Measurements from ENCODE around the gene FBXO3. TPM values are rescaled to one million over a fixed set of nuclear protein-coding genes. Genes with fewer than 3 reads are reported as not detected.

The FBXO3 gene
- total RNA-seq, 1 experiment from 2014 or later = 42.0 TPM

DNA sequence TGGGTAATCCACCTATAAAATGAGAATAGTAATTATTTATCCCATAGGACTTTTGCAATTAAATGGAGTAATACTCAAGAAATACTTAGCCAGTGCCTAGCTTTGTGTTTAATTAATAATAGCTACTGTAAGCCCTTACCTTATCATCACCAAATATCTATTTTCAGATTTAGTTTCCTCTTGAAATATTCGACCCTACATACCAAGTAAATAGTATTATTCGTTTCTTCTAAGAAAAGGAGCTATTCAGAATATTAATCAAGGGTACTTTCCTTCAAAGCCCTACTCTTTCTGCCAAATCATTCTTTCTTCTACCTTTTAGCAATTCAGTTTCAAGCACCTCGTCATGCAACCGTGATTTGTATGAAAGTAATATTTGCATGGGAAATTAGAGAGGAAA, 6.7 kb downstream of the FBXO3 start:
- peaks cover 34% of the 10 kb centered on the region for H3K36me3 ChIP-seq (ENCODE audit: insufficient read depth, low read length)
- no peak for DNase-seq
- H3K9me3 ChIP-seq (ENCODE audit: low read length) = no peaks in the 10 kb centered on the region
- no peak overlapping the region for H3K27ac ChIP-seq (ENCODE audit: low read length)
- peaks cover 19% of the 10 kb centered on the region for H4K20me1 ChIP-seq (ENCODE audit: insufficient read depth, low read depth, low read length)
- no peak overlapping the region for H3K4me3 ChIP-seq (ENCODE audit: low read length)
- H2AFZ ChIP-seq (ENCODE audit: low read length) = no peak overlapping the region
- no peak overlapping the region for H3K9ac ChIP-seq (ENCODE audit: low read length)
- H3K27me3 ChIP-seq (ENCODE audit: low read length) = no peaks in the 10 kb centered on the region
- H3K9me2 ChIP-seq (replicated peaks; ENCODE audit: insufficient read depth, low read length) = no peaks in the 10 kb centered on the region
- H3K4me1 ChIP-seq (ENCODE audit: low read length) = peaks cover 15% of the 10 kb centered on the region
- H3K79me2 ChIP-seq (ENCODE audit: low read length) = no peaks in the 10 kb centered on the region
- peak overlapping the region; percentile 35 for H3K4me2 ChIP-seq (ENCODE audit: low read depth, low read length, poor library complexity, severe bottlenecking)

DNA sequence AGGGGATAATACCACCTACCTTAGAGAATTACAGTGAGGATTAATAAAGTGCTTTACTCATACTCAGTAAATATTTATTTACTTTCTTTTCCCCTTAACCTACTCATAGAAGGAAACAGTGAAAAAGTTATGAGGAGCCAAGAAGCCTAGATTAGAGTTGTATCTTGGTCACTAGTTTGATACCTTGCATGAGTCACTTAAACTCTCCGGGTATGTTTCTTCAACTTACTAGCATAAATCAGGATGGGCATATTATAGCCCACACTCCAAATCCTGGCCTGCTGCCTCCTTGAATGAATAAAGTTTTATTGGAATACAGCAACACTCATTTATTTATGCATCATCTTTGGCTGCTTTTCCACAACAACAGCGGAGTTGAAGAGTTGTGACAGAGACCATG, 8.2 kb downstream of the FBXO3 start:
- Histone ChIP-seq H4K20me1 (ENCODE audit: insufficient read depth, low read depth, low read length) (peaks cover 4% of the 10 kb centered on the region; the same call in 1 of the 2 replicates), H3K36me3 (ENCODE audit: insufficient read depth, low read length) (peaks cover 34% of the 10 kb centered on the region), H2AFZ (ENCODE audit: low read length) (no peak overlapping the region), H3K79me2 (ENCODE audit: low read length) (no peaks in the 10 kb centered on the region), H3K27me3 (ENCODE audit: low read length) (no peaks in the 10 kb centered on the region), H3K27ac (ENCODE audit: low read length) (no peak overlapping the region), H3K9me3 (ENCODE audit: low read length) (no peaks in the 10 kb centered on the region), H3K9ac (ENCODE audit: low read length) (no peak overlapping the region), H3K4me1 (ENCODE audit: low read length) (peaks cover 15% of the 10 kb centered on the region), H3K9me2 (replicated peaks; ENCODE audit: insufficient read depth, low read length) (no peaks in the 10 kb centered on the region), H3K4me2 (ENCODE audit: low read depth, low read length, poor library complexity, severe bottlenecking) (no peak overlapping the region), H3K4me3 (ENCODE audit: low read length) (no peak overlapping the region)
- DNase-seq = no peak

DNA sequence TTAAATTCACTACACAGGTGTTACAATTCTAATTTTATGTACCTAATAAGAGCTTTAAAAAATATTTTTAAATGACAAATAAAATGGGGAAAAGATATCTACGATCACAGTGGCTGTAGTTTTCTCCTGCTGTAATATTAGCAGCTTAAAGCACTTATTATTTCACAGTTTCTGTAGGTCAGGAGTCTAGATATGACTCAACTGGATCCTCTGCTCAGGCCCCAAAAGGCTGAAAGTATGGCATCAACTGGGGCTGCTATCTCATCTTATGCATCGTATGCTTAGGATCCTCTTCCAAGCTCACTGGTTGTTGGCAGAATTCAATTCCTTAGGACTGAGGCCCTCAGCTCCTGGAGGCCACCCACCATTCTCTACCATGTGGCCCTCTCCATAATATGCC, 12.8 kb downstream of the FBXO3 start:
- Histone ChIP-seq H3K36me3 (ENCODE audit: insufficient read depth, low read length) (peaks cover 20% of the 10 kb centered on the region; the same call in 1 of the 2 replicates), H2AFZ (ENCODE audit: low read length) (no peak overlapping the region), H3K27me3 (ENCODE audit: low read length) (no peaks in the 10 kb centered on the region), H4K20me1 (ENCODE audit: insufficient read depth, low read depth, low read length) (no peaks in the 10 kb centered on the region), H3K4me1 (ENCODE audit: low read length) (peaks cover 7% of the 10 kb centered on the region), H3K4me3 (ENCODE audit: low read length) (no peak overlapping the region), H3K9me3 (ENCODE audit: low read length) (no peaks in the 10 kb centered on the region), H3K4me2 (ENCODE audit: low read depth, low read length, poor library complexity, severe bottlenecking) (no peak overlapping the region), H3K9ac (ENCODE audit: low read length) (no peak overlapping the region), H3K9me2 (replicated peaks; ENCODE audit: insufficient read depth, low read length) (no peaks in the 10 kb centered on the region), H3K79me2 (ENCODE audit: low read length) (no peaks in the 10 kb centered on the region), H3K27ac (ENCODE audit: low read length) (no peak overlapping the region)
- no peak for DNase-seq

DNA sequence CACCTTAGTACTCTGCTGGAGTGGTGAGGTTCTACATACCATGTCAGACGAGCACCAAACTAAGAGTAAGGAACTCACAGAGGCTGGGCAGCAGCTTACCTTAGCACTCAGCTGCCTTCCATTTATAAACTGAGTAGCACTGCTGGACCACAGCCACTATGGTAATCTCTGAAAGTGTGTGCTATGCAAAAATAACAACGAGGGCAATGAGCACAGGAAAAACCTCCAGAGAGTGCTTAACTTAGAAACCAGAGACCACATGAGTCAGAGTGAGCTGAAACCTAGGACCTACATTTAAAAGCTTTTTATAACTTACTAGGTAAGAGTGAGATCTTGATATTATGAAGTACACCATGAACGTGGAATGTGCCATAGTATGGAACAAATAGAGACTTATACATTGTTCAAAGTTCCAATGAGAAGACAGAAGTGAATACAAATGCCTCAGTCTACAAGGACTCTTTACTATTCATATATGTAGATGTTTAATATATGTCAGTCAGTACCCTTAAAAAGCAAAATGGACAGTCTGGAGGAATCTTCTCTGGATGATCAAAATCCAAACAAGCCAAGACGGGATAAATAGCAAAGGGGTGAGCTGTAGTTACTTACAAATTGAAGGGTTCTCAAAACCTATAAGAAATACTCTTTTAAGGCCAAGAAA, 20.9 kb downstream of the FBXO3 start:
- no peaks in the 10 kb centered on the region; the same call in 1 of the 2 replicates for H4K20me1 ChIP-seq (ENCODE audit: insufficient read depth, low read depth, low read length)
- H3K9ac ChIP-seq (ENCODE audit: low read length) = no peak overlapping the region
- H3K36me3 ChIP-seq (ENCODE audit: insufficient read depth, low read length) = peaks cover 7% of the 10 kb centered on the region
- H3K4me2 ChIP-seq (ENCODE audit: low read depth, low read length, poor library complexity, severe bottlenecking) = peak overlapping the region; percentile 54
- H3K79me2 ChIP-seq (ENCODE audit: low read length) = no peaks in the 10 kb centered on the region
- peak overlapping the region; percentile 13; the same call in 1 of the 2 replicates for H3K4me3 ChIP-seq (ENCODE audit: low read length)
- no peaks in the 10 kb centered on the region for H3K27me3 ChIP-seq (ENCODE audit: low read length)
- no peaks in the 10 kb centered on the region for H3K9me2 ChIP-seq (replicated peaks; ENCODE audit: insufficient read depth, low read length)
- peak; percentile 73 for DNase-seq
- peaks cover 23% of the 10 kb centered on the region for H3K4me1 ChIP-seq (ENCODE audit: low read length)
- H3K9me3 ChIP-seq (ENCODE audit: low read length) = no peaks in the 10 kb centered on the region
- no peak overlapping the region for H2AFZ ChIP-seq (ENCODE audit: low read length)
- H3K27ac ChIP-seq (ENCODE audit: low read length) = no peak overlapping the region

DNA sequence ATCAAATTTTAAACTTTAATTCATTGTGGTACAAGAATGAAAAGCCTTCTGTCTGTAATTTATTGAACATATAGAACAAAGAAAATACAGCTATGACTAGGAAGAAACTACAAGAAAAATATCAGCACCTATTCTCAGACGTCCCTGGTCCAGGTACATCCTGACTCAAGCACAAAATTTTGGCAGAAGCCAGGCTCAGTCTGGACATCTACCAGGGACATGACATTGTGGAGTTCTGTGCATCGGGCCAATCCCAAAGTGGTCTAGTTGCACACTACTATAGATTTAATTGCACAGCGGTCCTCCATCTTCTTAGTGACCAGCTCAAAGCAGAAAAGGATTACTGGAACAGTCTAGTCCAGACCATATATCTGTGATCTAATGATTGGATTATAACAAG, 22.4 kb downstream of the FBXO3 start:
- Histone ChIP-seq H3K79me2 (ENCODE audit: low read length) (no peaks in the 10 kb centered on the region), H3K9ac (ENCODE audit: low read length) (no peak overlapping the region), H4K20me1 (ENCODE audit: insufficient read depth, low read depth, low read length) (no peaks in the 10 kb centered on the region; the same call in 1 of the 2 replicates), H2AFZ (ENCODE audit: low read length) (no peak overlapping the region), H3K4me1 (ENCODE audit: low read length) (peaks cover 26% of the 10 kb centered on the region), H3K4me2 (ENCODE audit: low read depth, low read length, poor library complexity, severe bottlenecking) (no peak overlapping the region), H3K9me3 (ENCODE audit: low read length) (no peaks in the 10 kb centered on the region), H3K27ac (ENCODE audit: low read length) (no peak overlapping the region), H3K27me3 (ENCODE audit: low read length) (no peaks in the 10 kb centered on the region), H3K36me3 (ENCODE audit: insufficient read depth, low read length) (peaks cover 7% of the 10 kb centered on the region), H3K9me2 (replicated peaks; ENCODE audit: insufficient read depth, low read length) (no peaks in the 10 kb centered on the region), H3K4me3 (ENCODE audit: low read length) (no peak overlapping the region)
- no peak for DNase-seq

DNA sequence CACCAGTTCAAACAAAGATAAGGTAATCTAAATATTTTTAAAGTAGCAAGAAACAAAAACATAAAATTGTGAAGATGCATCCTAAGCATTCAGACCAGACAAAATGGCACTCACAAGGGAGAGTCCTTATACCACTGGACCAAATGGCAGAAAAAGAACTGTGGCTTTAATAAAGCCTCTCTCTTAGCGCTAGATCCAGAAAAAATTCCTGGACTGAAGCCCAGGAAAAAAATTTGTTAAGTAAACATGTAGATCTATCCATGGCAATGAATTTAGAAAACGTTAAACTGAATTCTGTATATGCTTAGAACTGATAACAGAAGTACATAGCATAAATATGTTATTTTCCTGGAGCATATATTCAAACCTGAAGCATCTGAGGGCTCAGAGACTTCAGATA, 26.3 kb downstream of the FBXO3 start:
- no peaks in the 10 kb centered on the region for H3K79me2 ChIP-seq (ENCODE audit: low read length)
- H2AFZ ChIP-seq (ENCODE audit: low read length) = no peak overlapping the region
- H3K9me3 ChIP-seq (ENCODE audit: low read length) = no peaks in the 10 kb centered on the region
- H3K4me1 ChIP-seq (ENCODE audit: low read length) = peaks cover 17% of the 10 kb centered on the region
- peaks cover 1% of the 10 kb centered on the region for H4K20me1 ChIP-seq (ENCODE audit: insufficient read depth, low read depth, low read length)
- no peak overlapping the region for H3K9ac ChIP-seq (ENCODE audit: low read length)
- DNase-seq = no peak
- H3K9me2 ChIP-seq (replicated peaks; ENCODE audit: insufficient read depth, low read length) = no peaks in the 10 kb centered on the region
- H3K27ac ChIP-seq (ENCODE audit: low read length) = no peak overlapping the region
- no peaks in the 10 kb centered on the region for H3K27me3 ChIP-seq (ENCODE audit: low read length)
- H3K4me2 ChIP-seq (ENCODE audit: low read depth, low read length, poor library complexity, severe bottlenecking) = no peak overlapping the region
- H3K4me3 ChIP-seq (ENCODE audit: low read length) = no peak overlapping the region
- no peaks in the 10 kb centered on the region; the same call in none of the 2 replicates for H3K36me3 ChIP-seq (ENCODE audit: insufficient read depth, low read length)

DNA sequence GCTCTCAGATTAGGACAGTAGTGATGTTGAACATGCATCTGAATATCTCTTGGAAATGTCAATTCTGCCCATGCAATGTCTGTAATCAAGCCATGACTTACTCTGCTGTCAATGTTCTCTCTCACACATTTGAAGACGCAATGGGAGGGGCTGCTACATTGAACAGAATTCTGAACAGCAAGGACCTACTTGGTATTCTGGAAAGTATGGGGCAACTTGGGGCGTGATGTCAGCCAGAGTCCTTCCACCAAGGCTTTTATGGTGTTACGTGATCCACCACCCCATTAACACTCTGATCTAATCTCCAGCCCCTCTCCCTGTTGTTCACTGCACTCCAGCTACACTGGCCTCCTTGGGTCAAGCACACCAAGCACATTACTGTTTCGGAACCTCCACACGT, 31.0 kb downstream of the FBXO3 start:
- Histone ChIP-seq H3K4me2 (ENCODE audit: low read depth, low read length, poor library complexity, severe bottlenecking) (no peak overlapping the region), H3K79me2 (ENCODE audit: low read length) (no peaks in the 10 kb centered on the region), H3K27ac (ENCODE audit: low read length) (no peak overlapping the region), H3K4me1 (ENCODE audit: low read length) (peaks cover 11% of the 10 kb centered on the region), H3K4me3 (ENCODE audit: low read length) (no peak overlapping the region), H2AFZ (ENCODE audit: low read length) (no peak overlapping the region), H3K36me3 (ENCODE audit: insufficient read depth, low read length) (no peaks in the 10 kb centered on the region), H3K9me2 (replicated peaks; ENCODE audit: insufficient read depth, low read length) (no peaks in the 10 kb centered on the region), H3K27me3 (ENCODE audit: low read length) (no peaks in the 10 kb centered on the region), H4K20me1 (ENCODE audit: insufficient read depth, low read depth, low read length) (peaks cover 4% of the 10 kb centered on the region; the same call in 1 of the 2 replicates), H3K9me3 (ENCODE audit: low read length) (no peaks in the 10 kb centered on the region), H3K9ac (ENCODE audit: low read length) (no peak overlapping the region)
- no peak for DNase-seq

DNA sequence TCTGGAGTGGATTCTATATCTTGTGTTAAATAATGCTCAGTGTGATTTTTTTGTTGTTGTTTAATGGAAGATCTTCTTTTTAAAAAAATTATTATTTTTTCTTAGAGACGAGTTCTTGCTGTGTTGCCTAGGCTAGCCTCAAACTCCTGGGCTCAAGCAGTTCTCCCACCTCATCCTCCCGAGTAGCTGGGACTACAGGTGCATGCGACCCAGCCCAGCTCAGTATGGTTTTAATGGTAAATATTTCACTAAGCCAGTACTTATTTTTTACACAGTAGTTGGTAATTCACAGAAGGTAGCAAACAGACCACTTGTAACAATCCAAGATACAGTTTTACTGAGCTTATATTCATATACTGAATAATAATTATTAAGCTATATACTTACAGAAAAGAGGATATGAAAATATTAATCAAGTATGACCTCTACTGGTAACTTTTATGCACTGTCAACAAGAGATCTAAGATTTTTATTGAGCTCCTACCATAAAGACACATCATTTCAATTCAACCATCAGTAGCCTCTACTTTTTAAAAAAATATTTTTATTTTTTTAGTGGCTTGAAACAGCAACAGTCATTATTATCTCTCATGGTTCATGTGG, 32.0 kb downstream of the FBXO3 start:
- Histone ChIP-seq H3K9me2 (replicated peaks; ENCODE audit: insufficient read depth, low read length) (no peaks in the 10 kb centered on the region), H3K27ac (ENCODE audit: low read length) (no peak overlapping the region), H3K79me2 (ENCODE audit: low read length) (no peaks in the 10 kb centered on the region), H2AFZ (ENCODE audit: low read length) (no peak overlapping the region), H4K20me1 (ENCODE audit: insufficient read depth, low read depth, low read length) (peaks cover 4% of the 10 kb centered on the region; the same call in 1 of the 2 replicates), H3K36me3 (ENCODE audit: insufficient read depth, low read length) (no peaks in the 10 kb centered on the region), H3K27me3 (ENCODE audit: low read length) (no peaks in the 10 kb centered on the region), H3K4me1 (ENCODE audit: low read length) (peaks cover 11% of the 10 kb centered on the region), H3K4me2 (ENCODE audit: low read depth, low read length, poor library complexity, severe bottlenecking) (no peak overlapping the region), H3K4me3 (ENCODE audit: low read length) (no peak overlapping the region), H3K9me3 (ENCODE audit: low read length) (no peaks in the 10 kb centered on the region), H3K9ac (ENCODE audit: low read length) (no peak overlapping the region)
- DNase-seq = peak; percentile 57

Data from Karpas-422 (cell line).